K562 (cell line): ENCODE data around the gene CD22. TPM values are rescaled to one million over a fixed set of nuclear protein-coding genes. Genes with fewer than 3 reads are reported as not detected.

ENCODE experiments used
- ARID3A ChIP-seq: IDR thresholded peaks from 2 replicates; pipeline ENCODE4 v1.6.1; 2012; ENCODE audit warnings: low read depth, low read length, improper control_type of control experiment, borderline replicate concordance
- BRF1 ChIP-seq: IDR thresholded peaks from 3 replicates; pipeline ENCODE4 v1.6.1; 2011; ENCODE audit warnings: borderline replicate concordance, mild to moderate bottlenecking; ENCODE audit not compliant: insufficient read length; ENCODE audit errors: extremely low read depth
- CEBPZ ChIP-seq: fragments of 150-350 bp; IDR thresholded peaks from 2 replicates; pipeline ENCODE4 v1.6.1; 2014; ENCODE audit warnings: low read depth, mild to moderate bottlenecking, low read length, borderline replicate concordance
- DEAF1 ChIP-seq: fragments of 450-650 bp; formaldehyde crosslinking; IDR thresholded peaks from 2 replicates; pipeline ENCODE4 v1.4.0; 2020; ENCODE audit warnings: mild to moderate bottlenecking, moderate library complexity
- DNMT1 ChIP-seq: fragments of 450-650 bp; IDR thresholded peaks from 2 replicates; pipeline ENCODE4 v1.6.1; 2016; ENCODE audit warnings: antibody characterized with exemption, mild to moderate bottlenecking
- JUN ChIP-seq, 2 experiments: sonication (generic) in 1 of 2; formaldehyde crosslinking in 1 of 2; IDR thresholded peaks; 2 replicates each; pipeline versions ENCODE4 v1.6.1 to v1.8.0; 2012 to 2022; ENCODE audit warnings: borderline replicate concordance in 2 of 2, mild to moderate bottlenecking in 2 of 2, improper control_type of control experiment in 1 of 2, low read depth in 1 of 2, low read length in 1 of 2, missing genetic modification reagents in 1 of 2
- L3MBTL2 ChIP-seq: fragments of 450-650 bp; IDR thresholded peaks from 2 replicates; pipeline ENCODE4 v1.6.1; 2016; ENCODE audit warnings: mild to moderate bottlenecking, moderate library complexity
- RREB1 ChIP-seq: fragments of 250-450 bp; sonication (Bioruptor Pico); IDR thresholded peaks from 2 replicates; pipeline ENCODE4 v1.4.0; 2020
- SUPT5H ChIP-seq: fragments of 450-650 bp; IDR thresholded peaks from 2 replicates; pipeline ENCODE4 v1.6.1; 2016
- polyA plus RNA-seq, 8 experiments: library from polyadenylated mRNA; depleted of rRNA in 4 of 8; stranded (reverse) in 5 of 8; unstranded in 3 of 8; fragments of >200 nt; fragmentation: Nextera tagmentation in 2 of 8; fragmentation: Illumina TruSeq in 1 of 8; extraction: Ambion mirVana in 2 of 8; extraction: Trizol in 1 of 8; gene quantifications; 2 replicates each; pipeline versions ENCODE4 v1.2.1 to v1.2.3, GENCODE V29; 2011 to 2014; ENCODE audit warnings: inconsistent platforms in 1 of 8, missing spikeins in 1 of 8
- total RNA-seq, 7 experiments: library from RNA; depleted of rRNA in 6 of 7; stranded (reverse); fragments of >200 nt in 6 of 7; fragmentation: Illumina TruSeq in 2 of 7; extraction: Trizol in 2 of 7; gene quantifications; 2 replicates each; pipeline versions ENCODE4 v1.2.1 to v1.2.3, GENCODE V29; 2011 to 2021; ENCODE audit warnings: low replicate concordance in 1 of 7
- TF ChIP-seq, protein P1 (sequence below): fragments of 200-800 bp; sonication (Bioruptor generic); IDR thresholded peaks from 2 replicates; pipeline ENCODE4 v1.6.1; 2017; ENCODE audit warnings: missing genetic modification characterization, missing compliant biosample characterization

CD22 gene
- total and polyA plus RNA-seq, 9 of the 15 experiments (the other 6 are each of a cell fraction or from before 2014, with no cell fraction given) = 0.29 to 5.0 (median 3.5) TPM

- TF ChIP-seq CEBPZ (no peak), RREB1 (CRISPR knock-in tag) (peak; percentile 83; the same call in 1 of the 2 replicates), ARID3A (peak; percentile 29; the same call in 1 of the 2 replicates), L3MBTL2 (peak; percentile 45; the same call in 1 of the 2 replicates), DEAF1 (CRISPR knock-in tag) (peak; percentile 95), SUPT5H (no peak), BRF1 (no peak), DNMT1 (no peak), JUN (IDR thresholded peaks at IDR 0.05; ENCODE audit: borderline replicate concordance, low read depth, low read length) (0 out of 2 replicates have a peak, but pooled peaks have one; percentile 34), JUN (CRISPR knock-in tag; IDR thresholded peaks at IDR 0.05; ENCODE audit: borderline replicate concordance) (no peak)
- TF ChIP-seq, protein P1, sequence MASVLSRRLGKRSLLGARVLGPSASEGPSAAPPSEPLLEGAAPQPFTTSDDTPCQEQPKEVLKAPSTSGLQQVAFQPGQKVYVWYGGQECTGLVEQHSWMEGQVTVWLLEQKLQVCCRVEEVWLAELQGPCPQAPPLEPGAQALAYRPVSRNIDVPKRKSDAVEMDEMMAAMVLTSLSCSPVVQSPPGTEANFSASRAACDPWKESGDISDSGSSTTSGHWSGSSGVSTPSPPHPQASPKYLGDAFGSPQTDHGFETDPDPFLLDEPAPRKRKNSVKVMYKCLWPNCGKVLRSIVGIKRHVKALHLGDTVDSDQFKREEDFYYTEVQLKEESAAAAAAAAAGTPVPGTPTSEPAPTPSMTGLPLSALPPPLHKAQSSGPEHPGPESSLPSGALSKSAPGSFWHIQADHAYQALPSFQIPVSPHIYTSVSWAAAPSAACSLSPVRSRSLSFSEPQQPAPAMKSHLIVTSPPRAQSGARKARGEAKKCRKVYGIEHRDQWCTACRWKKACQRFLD (CRISPR knock-in tag) = 0 out of 2 replicates have a peak, but pooled peaks have one; percentile 27
These were observed 23.7 kb downstream of the CD22 start (continued) for GRCh38 chr19:35352448-35353304.
